ENCODE data around the gene RPN1. TPM values are rescaled to one million over a fixed set of nuclear protein-coding genes. Genes with fewer than 3 reads are reported as not detected.
A peak's percentile ranks its signal among the peaks of the same experiment; 100 is the strongest.

RPN1 gene
- total and polyA plus RNA-seq, 2 of the 13 experiments (the other 11 are each of a cell fraction or from before 2014, with no cell fraction given), result 290 to 342 TPM

GRCh38 chr3:128680603-128681368 is 30.2 kb upstream of the RPN1 start (continued):
- TF ChIP-seq, protein P1, sequence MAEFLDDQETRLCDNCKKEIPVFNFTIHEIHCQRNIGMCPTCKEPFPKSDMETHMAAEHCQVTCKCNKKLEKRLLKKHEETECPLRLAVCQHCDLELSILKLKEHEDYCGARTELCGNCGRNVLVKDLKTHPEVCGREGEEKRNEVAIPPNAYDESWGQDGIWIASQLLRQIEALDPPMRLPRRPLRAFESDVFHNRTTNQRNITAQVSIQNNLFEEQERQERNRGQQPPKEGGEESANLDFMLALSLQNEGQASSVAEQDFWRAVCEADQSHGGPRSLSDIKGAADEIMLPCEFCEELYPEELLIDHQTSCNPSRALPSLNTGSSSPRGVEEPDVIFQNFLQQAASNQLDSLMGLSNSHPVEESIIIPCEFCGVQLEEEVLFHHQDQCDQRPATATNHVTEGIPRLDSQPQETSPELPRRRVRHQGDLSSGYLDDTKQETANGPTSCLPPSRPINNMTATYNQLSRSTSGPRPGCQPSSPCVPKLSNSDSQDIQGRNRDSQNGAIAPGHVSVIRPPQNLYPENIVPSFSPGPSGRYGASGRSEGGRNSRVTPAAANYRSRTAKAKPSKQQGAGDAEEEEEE (CRISPR knock-in tag; IDR thresholded peaks at IDR 0.05; ENCODE audit: borderline replicate concordance), result no peak
- TF ChIP-seq IRX3 (CRISPR knock-in tag; IDR thresholded peaks at IDR 0.05; ENCODE audit: borderline replicate concordance, low read depth) (0 out of 2 replicates have a peak, but pooled peaks have one; percentile 40), KDM4B (CRISPR knock-in tag; IDR thresholded peaks at IDR 0.05) (peak; percentile 84; the same call in 1 of the 2 replicates), IKZF1 (IDR thresholded peaks at IDR 0.05) (no peak), ZBTB21 (CRISPR knock-in tag; IDR thresholded peaks at IDR 0.05) (peak; percentile 96), HNRNPUL1 (IDR thresholded peaks at IDR 0.05; ENCODE audit: low read depth, low read length) (no peak), MTF1 (CRISPR knock-in tag; IDR thresholded peaks at IDR 0.05) (no peak), YEATS2 (CRISPR knock-in tag; IDR thresholded peaks at IDR 0.05; ENCODE audit: borderline replicate concordance) (peak; percentile 83; the same call in 1 of the 2 replicates), MLLT10 (CRISPR knock-in tag; IDR thresholded peaks at IDR 0.05) (no peak), ZNF230 (CRISPR knock-in tag; IDR thresholded peaks at IDR 0.05) (peak; percentile 91; the same call in 1 of the 2 replicates), ZNF44 (CRISPR knock-in tag; IDR thresholded peaks at IDR 0.05) (peak; percentile 94), ZNF724P (CRISPR knock-in tag; IDR thresholded peaks at IDR 0.05; ENCODE audit: borderline replicate concordance) (peak; percentile 95), ZNF652 (CRISPR knock-in tag; IDR thresholded peaks at IDR 0.05; ENCODE audit: borderline replicate concordance, low read depth) (no peak), TP53 (CRISPR knock-in tag; conservative IDR thresholded peaks at IDR 0.05) (0 out of 2 replicates have a peak, but pooled peaks have one; percentile 28)
- TF ChIP-seq, protein P2, sequence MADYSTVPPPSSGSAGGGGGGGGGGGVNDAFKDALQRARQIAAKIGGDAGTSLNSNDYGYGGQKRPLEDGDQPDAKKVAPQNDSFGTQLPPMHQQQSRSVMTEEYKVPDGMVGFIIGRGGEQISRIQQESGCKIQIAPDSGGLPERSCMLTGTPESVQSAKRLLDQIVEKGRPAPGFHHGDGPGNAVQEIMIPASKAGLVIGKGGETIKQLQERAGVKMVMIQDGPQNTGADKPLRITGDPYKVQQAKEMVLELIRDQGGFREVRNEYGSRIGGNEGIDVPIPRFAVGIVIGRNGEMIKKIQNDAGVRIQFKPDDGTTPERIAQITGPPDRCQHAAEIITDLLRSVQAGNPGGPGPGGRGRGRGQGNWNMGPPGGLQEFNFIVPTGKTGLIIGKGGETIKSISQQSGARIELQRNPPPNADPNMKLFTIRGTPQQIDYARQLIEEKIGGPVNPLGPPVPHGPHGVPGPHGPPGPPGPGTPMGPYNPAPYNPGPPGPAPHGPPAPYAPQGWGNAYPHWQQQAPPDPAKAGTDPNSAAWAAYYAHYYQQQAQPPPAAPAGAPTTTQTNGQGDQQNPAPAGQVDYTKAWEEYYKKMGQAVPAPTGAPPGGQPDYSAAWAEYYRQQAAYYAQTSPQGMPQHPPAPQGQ (CRISPR knock-in tag; IDR thresholded peaks at IDR 0.05; ENCODE audit: borderline replicate concordance), result no peak
- TF ChIP-seq, protein P3, sequence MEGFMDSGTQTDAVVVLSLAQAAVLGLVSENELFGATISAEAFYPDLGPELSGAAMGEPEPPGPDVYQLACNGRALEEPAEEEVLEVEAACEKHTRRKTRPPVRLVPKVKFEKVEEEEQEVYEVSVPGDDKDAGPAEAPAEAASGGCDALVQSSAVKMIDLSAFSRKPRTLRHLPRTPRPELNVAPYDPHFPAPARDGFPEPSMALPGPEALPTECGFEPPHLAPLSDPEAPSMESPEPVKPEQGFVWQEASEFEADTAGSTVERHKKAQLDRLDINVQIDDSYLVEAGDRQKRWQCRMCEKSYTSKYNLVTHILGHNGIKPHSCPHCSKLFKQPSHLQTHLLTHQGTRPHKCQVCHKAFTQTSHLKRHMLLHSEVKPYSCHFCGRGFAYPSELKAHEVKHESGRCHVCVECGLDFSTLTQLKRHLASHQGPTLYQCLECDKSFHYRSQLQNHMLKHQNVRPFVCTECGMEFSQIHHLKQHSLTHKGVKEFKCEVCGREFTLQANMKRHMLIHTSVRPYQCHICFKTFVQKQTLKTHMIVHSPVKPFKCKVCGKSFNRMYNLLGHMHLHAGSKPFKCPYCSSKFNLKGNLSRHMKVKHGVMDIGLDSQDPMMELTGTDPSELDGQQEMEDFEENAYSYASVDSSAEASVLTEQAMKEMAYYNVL (CRISPR knock-in tag; IDR thresholded peaks at IDR 0.05; ENCODE audit: borderline replicate concordance), result no peak
- TF ChIP-seq, protein P4, sequence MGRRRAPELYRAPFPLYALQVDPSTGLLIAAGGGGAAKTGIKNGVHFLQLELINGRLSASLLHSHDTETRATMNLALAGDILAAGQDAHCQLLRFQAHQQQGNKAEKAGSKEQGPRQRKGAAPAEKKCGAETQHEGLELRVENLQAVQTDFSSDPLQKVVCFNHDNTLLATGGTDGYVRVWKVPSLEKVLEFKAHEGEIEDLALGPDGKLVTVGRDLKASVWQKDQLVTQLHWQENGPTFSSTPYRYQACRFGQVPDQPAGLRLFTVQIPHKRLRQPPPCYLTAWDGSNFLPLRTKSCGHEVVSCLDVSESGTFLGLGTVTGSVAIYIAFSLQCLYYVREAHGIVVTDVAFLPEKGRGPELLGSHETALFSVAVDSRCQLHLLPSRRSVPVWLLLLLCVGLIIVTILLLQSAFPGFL (CRISPR knock-in tag; IDR thresholded peaks at IDR 0.05), result no peak
- TF ChIP-seq, protein P5, sequence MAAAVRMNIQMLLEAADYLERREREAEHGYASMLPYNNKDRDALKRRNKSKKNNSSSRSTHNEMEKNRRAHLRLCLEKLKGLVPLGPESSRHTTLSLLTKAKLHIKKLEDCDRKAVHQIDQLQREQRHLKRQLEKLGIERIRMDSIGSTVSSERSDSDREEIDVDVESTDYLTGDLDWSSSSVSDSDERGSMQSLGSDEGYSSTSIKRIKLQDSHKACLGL (CRISPR knock-in tag; IDR thresholded peaks at IDR 0.05), result peak; percentile 51; the same call in 1 of the 2 replicates
- TF ChIP-seq, protein P6, sequence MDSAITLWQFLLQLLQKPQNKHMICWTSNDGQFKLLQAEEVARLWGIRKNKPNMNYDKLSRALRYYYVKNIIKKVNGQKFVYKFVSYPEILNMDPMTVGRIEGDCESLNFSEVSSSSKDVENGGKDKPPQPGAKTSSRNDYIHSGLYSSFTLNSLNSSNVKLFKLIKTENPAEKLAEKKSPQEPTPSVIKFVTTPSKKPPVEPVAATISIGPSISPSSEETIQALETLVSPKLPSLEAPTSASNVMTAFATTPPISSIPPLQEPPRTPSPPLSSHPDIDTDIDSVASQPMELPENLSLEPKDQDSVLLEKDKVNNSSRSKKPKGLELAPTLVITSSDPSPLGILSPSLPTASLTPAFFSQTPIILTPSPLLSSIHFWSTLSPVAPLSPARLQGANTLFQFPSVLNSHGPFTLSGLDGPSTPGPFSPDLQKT (CRISPR knock-in tag; IDR thresholded peaks at IDR 0.05; ENCODE audit: borderline replicate concordance), result no peak; the same call in 1 of the 2 replicates
- TF ChIP-seq, protein P7, sequence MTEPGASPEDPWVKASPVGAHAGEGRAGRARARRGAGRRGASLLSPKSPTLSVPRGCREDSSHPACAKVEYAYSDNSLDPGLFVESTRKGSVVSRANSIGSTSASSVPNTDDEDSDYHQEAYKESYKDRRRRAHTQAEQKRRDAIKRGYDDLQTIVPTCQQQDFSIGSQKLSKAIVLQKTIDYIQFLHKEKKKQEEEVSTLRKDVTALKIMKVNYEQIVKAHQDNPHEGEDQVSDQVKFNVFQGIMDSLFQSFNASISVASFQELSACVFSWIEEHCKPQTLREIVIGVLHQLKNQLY (CRISPR knock-in tag; IDR thresholded peaks at IDR 0.05), result peak; percentile 59

Measured in HepG2 (cell line).